GM08714 (cell line): ENCODE data around the gene MLX.

ENCODE experiments used
- H3K4me3 ChIP-seq: fragments of 200-500 bp; sonication (Bioruptor generic); 2 replicates; pipeline ENCODE4 v1.5.1; 2014; ENCODE audit warnings: mild to moderate bottlenecking, low read length, inconsistent platforms
- ZNF274 ChIP-seq: IDR thresholded peaks from 2 replicates; pipeline ENCODE4 v1.6.1; 2012; ENCODE audit warnings: mild to moderate bottlenecking, low read depth, low read length

Gene MLX, protein sequence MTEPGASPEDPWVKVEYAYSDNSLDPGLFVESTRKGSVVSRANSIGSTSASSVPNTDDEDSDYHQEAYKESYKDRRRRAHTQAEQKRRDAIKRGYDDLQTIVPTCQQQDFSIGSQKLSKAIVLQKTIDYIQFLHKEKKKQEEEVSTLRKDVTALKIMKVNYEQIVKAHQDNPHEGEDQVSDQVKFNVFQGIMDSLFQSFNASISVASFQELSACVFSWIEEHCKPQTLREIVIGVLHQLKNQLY

DNA sequence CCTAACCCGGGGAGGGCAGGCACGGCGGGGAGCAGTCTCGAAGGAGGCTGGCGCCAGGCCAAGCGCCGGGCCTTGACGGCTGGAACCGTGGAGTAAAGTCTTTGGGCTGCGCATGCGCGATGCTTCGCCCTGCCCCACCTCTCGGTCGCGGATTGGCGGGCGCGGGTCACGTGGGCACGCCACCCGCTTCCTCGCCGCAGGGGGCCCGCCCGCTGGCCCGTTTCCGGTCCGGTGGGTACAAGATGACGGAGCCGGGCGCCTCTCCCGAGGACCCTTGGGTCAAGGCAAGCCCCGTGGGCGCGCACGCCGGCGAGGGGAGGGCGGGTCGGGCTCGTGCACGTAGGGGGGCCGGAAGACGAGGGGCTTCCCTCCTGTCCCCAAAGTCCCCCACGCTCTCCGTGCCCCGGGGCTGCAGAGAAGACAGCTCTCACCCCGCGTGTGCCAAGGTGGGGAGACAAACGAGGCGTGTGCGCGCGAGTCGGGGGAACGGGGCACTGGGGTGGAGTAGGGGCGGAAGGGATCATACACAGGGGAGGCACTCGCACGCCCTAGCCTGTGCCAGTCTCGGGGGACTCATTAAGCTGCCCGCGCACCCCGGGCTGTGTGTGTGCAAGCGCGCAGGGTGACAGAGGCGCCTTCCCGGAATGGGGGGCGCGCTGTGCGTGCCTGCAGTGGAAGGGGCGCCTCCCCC, at the start of gene MLX:
MLX (plus strand) TSS at position 218 of the 691 bp plus-strand sequence; CDS start at position 243, 25 bp downstream.
- TF ChIP-seq ZNF274 = no peak
- peak within 1 kb of the TSS; percentile 83 for H3K4me3 ChIP-seq

DNA sequence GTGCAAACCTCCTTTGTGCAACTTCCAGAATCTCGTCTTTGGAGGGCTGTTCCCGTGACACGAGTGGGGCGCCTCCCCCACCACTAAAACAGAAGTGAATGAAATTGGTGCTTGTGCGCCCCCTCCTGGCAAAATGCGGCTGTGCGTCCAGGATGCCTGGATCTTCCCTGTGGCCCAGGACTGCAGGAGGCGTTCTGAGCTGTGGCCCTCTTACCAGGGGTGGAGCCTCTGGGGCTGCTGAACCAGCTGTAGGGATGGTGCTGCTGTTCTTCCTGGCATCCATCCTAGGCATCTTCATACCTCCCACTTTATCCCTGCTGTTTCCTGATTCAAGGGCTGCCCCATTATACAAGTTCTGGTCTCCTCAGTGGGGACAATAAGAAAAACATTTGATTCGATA, 49.4 kb upstream of the MLX start:
- H3K4me3 ChIP-seq = no peak overlapping the region
- no peak for TF ChIP-seq ZNF274

DNA sequence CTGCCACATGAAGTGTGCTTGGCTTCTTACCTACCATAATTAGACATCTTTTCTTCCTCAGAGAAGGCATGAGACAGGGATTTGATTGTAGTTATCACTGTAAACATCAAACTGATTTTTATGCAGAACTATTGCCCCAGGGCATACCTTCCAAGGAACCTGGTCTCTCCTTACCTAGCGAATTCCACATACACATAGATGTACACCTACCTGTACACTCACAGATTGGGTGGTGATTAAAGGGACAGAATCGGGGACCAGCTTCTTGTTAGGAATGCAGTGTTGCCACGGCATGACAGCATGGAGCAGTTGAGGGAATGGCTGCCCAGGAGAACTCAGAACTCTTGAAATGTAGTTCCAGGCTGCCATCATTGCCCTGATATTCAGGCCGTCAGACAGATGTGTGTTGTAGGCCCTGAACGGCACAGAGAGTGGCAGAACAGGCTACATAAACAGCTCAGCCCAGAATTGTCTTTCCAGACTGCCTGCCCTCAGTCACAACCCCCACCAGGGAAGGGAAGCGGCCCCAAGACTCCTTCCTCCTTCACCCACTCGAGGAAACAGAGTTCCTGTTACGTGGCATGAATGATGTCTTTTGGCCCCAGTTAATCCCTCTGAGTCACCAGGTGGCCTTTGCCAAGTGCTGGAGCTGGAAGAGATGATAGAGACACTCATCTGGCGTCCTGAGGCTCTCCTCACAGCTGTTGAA, 48.7 kb upstream of the MLX start:
- TF ChIP-seq ZNF274 = no peak
- H3K4me3 ChIP-seq = no peak overlapping the region

DNA sequence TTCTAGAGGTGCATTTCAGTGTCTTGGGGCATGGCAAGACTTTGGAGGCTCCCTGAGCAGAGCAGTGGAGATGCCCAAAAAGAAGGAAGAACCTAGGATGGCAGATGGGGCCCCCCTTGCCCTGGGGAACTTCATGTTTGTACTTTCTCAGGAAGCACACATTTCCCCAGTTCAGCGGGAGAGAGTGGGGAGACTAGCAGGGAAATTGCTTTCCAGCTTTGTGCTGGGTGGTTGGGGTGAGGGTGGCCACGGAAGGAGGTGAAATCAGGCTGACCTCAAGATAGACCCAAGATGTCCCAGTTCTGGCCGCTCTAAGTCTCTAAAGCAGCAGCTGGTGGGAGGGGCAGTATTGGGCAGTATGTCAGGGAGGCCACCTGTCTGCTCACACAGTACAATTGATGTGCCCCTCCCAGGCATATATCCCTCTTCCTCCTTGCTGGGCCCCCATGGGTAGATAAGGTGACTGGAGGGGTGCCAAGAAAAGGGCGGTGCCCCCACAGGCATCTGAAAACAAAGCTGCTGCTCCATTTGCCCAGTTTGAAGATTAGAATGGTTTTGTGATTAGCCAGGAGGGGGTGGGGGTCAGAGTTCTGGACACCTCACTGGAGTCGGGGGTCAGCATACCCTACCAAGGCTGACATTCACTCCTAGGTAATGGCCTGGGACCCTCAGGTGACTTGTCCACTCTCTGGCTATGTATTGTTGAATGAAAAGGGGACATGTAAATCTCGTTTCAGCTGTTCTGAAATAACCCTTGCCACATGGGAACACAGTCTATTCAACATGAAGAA, 48.0 kb upstream of the MLX start:
- TF ChIP-seq ZNF274 = no peak
- H3K4me3 ChIP-seq = no peak overlapping the region

DNA sequence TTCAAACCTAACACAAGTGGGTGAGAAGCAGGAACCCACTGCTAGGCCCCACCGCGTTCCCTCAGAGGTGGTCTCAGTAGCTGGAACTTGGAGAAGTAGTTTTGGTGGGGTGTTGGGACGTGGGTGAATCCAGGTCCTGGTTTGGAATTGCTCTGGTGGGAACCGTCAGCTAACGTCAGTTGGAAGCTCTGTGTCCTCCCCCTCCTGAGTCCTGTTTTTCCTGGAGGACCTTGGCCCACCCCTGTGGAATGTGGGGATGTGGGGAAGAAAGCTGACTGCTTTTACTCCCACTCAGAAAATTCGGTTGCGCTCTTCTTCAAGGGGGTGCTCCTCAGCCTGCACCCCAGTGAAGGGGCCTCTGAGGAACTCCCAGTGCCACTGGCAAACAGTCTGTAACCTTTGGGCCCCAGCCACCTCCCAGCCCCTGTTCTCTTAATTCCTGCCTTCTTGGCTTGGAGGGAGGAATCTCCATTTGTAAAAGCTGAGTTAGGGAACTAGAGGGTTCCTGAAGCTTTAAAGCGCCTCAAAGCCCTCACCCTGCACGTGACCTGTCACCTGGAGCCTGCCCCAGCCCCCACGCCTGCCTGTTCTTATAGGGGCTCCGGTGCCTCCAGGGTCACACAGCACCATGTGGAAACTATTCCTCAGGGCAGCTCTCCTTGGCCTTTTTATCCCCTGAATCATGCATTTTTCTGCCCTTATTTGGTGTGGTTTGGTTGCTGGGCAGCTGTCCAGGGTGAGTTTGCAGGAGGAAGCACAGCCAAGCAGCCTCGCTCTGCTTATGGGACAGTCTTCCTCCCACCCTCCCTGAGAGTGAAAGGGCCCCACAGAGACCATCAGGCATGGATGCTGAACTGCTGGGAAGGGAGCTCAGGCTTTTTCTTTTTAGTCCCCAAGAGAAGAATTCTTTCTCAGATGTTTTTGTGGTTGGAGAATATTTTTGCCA, 47.1 kb upstream of the MLX start:
- H3K4me3 ChIP-seq = no peak overlapping the region
- TF ChIP-seq ZNF274 = no peak

DNA sequence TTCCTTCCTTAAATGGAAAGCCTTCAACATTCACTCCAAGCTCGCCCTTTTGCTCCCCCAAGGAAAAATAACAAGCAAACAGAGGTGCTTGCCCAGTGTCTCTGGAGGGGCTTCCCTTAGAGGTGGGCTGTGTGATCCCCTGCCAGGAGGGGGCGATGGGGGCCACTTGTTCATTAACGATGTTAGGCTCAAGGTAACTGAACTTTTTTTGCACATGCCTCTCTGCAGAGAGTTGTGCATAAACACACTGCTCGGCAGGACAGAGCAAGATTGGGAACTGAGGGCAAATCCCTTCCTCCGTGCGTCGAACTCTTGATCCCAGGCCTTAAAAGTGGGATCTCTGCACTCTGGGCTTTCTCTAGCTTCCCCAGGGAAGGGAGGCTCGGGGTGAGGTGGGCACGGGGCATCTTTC, 46.4 kb upstream of the MLX start:
- H3K4me3 ChIP-seq = no peak overlapping the region
- no peak for TF ChIP-seq ZNF274

DNA sequence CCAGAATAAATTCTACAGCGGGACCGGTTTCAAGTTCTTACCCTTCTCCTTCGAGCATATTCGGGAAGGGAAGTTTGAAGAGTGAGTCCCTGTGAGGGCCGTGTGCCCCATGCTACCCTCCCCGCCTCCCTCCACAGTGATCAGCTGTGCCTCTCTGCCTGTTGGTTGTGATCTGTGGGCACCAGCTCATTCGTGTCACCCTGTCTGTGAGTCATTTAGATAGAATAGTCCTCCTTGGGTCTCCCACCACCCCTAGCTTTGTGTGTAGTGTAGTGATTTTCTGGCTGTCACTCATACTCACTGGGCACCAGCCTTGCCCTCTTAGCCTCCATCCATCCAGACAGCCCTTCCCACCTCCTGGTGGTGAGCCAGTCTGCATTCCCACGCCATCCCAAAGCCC, 45.9 kb upstream of the MLX start:
- no peak for TF ChIP-seq ZNF274

DNA sequence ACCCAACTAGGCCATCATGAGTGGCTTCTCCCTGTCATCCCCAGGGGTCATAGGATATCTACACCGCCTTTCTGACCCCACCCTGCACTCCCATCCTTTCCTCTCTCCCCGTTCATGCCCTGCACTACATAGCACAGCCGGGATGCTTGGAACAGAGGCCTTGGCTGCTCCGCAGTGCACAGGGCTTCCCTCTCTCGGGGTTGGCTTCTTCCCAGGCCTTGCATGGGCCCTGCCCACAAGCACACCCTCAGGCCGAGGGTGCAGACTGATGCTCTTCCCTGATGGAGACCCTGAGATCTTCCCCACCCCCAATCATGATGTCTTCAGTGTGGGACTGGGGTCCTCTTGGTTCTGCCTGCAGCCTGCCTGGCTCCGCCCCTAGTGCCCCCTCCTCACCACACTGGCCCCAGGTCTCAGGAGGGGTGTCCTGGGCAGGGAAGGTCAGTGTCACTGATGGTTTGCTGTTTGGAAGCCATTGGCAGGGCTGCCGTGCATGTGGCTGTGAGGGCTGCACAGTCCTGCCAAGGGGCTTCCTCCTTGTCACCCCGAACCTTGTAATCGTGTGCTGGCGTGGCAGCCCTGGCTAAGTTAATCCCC, 45.1 kb upstream of the MLX start:
- no peak overlapping the region for H3K4me3 ChIP-seq
- no peak for TF ChIP-seq ZNF274

More for the DNA sequence above, 45.9 kb upstream of the MLX start:
- H3K4me3 ChIP-seq = no peak overlapping the region

DNA sequence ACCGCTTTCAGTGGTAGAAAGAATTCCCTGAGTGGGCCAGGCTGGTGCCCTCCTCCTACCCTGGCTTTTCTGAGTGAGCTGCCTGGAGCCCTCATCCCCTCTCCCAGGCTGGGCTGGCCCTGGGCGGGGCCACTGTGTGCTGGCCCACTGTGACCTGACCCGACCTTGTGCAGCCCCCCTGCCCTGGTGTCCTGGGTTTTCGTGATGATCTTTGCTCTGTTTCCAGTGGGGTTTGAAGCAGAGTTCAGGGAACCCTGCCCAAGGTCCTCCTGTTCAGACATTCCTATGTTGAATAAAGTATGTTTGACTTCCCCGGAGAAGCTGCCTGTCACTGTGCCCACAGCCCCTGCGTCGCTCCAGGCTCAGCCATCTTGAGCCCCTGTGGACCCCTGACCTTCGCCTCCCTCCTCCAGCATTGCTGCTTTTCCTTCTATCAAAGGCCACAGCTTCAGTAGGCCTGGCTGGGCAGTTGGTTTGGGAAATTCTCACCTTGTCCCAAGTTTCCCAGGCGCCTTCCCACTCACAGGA, 44.6 kb upstream of the MLX start:
- TF ChIP-seq ZNF274 = no peak

DNA sequence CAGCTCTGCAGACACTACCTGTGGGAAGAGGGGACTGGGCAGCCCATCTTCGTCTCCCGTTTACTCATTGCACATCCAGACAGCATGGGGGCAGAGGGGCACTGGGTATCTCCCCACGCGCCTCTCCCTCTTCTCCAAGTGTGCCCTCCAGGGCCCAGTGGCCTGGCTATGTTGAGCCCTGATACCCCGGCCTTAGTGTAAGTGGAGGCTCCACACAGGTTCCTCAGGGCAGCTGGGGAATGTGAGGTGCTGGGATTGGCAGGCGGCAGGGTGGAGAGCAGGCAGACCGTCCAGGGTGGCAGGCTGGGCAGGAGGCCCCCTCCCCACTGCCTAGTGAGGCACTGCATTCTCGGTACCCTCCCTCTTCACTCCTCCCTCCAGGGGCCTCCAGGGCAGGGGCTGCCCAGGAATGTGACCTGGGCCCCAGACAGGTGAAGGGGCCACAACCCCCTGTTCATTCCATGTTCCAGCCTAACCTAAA, 44.1 kb upstream of the MLX start:
- H3K4me3 ChIP-seq = no peak overlapping the region
- no peak for TF ChIP-seq ZNF274

More for the DNA sequence above, 44.6 kb upstream of the MLX start:
- H3K4me3 ChIP-seq = no peak overlapping the region

DNA sequence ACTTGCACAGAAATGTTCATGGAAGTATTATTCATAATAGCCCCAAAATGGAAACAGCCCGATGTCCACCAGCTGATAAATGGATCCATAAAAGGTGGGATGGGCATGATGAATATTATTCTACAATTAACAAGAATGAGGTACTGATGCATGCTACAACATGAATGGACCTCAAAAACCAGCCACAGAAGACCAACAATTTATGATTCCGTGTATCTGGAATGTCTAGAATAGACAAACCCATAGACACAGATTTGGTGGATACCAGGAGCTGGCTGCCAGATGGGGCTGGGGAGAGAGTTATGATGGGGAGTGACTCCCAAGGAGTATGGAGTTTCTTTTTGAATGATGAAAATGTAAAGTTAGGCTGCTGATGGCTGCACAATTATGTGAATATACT, 41.7 kb upstream of the MLX start:
- TF ChIP-seq ZNF274 = no peak
- no peak overlapping the region for H3K4me3 ChIP-seq

DNA sequence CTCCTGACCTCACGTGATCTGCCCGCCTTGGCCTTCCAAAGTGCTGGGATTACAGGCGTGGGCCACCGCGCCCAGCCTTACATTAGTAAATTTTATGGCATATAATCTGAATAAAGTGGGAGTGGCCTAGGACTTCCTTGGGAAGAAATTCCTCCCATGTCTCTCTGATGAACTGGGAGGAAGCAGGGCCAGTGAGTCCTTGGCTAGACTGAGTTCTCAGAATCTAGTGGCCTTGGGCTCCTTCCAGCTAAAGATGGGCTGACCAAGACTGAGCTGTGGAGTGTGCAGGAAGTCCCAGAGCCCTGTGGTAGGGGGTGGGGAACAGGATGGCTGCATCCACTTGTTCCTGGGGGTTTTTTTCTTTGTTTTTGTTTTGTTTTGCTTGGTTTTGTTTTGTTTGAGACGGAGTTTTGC, 40.9 kb upstream of the MLX start:
- H3K4me3 ChIP-seq = no peak overlapping the region
- no peak for TF ChIP-seq ZNF274
